Activated CD8-positive, alpha-beta memory T cell treated with anti-CD3 and anti-CD28 coated beads, Interleukin-2, amount 50 U/mL, for 4 hours (primary cell): ENCODE measurements around the gene MAGEB1.

Experiments
- DNase-seq: peaks from one replicate; pipeline ENCODE4 v3.0.0-alpha.2; 2020

Gene MAGEB1

GRCh38 chrX:30301208-30301607 is 54.3 kb downstream of the MAGEB1 start:
- DNase-seq: no peak
